GM19438 (cell line): ENCODE results near the gene SERPINE2.

ENCODE experiments used
- ATAC-seq: cut with Tn5 transposase; IDR thresholded peaks from one replicate; pipeline ENCODE4 v1.9.1; 2021; ENCODE audit warnings: low read depth; ENCODE audit not compliant: unreplicated experiment

SERPINE2 gene

GRCh38 chr2:223979730-223980396, 59.2 kb downstream of the SERPINE2 start:
- ATAC-seq, result no peak

DNA sequence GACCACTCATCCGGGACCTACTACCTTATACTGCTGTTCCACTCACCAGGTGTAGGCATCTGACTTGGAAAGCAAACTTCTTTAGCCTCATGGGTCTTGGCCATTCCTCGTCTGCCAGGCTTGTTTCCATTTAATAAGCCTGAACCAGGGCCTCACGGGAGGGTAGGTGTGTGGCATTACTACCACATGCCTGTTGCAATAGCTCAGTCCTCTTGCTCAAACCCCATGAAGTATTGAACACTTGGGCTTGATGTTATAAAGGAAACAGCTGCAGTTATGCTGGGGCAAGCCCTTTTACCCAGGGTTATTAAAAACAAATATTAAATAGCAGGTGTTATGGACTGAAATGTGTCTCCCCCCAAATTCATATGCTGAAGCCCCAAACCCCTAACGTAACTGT, 60.6 kb downstream of the SERPINE2 start:
- no peak for ATAC-seq

- no peak for ATAC-seq
These were observed 62.4 kb downstream of the SERPINE2 start for GRCh38 chr2:223976635-223977226.

DNA sequence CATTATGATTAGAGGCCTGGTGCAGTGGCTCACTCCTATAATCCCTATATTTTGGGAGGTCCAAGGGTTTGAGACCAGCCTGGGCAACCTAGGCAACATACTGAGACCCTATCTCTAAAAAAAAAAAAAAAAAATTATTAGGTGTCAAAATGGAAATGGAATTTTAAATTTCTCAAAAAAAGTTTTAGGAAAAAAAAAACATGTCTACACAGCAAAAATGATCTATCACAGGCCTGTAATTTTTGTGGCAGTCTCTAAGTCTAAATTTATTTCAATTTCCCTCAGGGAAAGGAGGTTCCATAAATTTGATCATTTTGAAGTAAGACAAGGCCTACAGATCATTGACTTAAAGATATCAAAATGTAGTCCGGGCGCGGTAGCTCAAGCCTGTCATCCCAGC, 65.5 kb downstream of the SERPINE2 start:
- ATAC-seq, result no peak

DNA sequence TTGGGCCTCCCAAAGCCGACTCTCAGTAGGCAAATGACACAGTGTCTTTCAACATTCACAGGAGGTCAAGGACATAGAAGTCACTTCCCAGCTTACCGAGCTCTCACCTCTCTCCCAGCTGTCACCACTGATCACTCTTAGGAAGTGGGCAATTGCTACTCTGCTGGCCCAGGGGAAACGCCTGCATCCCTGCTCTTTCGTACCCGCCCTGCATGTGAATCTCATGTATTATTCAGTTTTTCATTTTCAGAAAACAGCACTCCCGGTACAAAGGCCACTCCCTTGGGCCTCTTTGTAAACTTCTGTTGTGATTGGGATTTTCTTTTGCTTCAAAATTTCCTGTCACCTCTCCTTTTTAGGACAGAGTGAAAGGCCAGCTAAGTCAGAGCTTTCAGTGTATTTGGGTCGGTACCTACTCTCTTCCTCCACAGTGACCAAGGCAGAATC, 66.4 kb downstream of the SERPINE2 start:
- ATAC-seq, result no peak

DNA sequence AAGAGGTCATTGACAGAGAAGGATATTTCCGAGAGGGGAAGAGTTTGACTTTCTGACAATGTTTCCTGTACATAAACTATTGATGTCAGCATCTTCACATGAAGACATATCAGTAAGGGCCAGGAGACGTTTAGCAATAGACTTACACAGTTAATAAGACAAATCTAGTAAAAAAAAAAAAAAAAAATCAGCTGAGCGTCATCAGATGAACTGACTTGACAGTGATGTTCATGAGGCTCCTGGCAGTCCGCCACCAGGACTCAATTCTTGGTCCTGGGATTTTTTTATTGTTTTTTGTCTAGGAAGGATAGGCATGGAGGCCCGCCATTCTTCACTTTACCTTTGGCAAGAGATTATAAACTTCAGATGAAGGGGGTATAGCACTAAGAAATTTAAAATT, 67.4 kb downstream of the SERPINE2 start:
- ATAC-seq, result no peak

DNA sequence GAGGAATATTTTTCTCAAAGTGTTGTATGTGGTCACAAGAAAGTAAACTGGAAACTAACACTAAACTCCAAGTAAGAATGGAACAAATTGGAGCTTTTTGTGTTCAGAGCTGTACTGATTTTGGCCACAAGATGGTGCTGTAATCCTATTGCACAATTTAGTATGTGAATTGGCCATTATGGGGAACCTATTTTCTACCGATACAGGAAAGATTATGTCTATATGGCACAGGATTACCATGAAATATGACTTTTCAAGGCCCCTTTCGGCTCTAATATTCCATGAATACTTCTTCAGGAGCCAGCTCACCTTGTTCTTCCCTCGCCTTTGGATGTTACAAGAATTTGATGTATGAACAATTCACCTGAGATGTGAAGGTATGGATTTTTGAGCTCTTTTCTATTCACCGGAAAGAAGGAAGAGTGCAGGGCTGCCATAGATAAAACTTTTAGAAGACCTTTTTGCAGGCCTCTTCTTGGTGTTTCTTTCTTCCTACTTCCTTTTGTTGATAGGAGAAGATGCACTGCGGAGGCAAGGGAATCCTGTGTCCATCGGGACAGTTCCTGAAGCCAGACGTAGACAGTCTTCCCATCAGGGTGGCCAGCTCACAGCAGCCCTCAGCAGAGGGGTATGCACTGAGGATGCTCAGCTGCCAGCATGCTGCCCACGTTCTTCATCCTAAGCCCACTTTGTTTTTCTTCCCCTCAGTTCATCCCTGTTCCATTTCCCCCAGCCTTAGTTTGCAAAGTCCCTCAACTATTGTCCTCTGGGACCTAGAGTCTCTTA, 68.5 kb downstream of the SERPINE2 start:
- ATAC-seq, result peak; percentile 66

DNA sequence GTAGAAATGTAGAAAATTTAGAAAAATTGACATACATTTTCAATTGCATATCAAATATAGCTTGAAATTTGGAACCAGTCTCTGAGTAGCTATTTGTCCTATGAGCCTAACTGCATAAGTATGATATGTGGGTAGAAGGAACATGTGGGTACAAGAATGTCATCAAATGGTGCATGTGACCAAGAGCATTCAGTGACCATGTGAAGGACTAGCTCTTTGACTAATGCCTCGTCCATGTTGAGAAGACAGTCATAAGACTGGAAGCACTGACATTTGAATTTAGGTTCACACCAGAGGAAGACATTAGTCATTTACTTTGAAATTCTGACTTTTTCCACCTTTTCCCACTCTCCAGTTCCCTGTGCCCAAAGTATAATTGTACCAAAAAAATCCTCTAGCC, 69.2 kb downstream of the SERPINE2 start:
- ATAC-seq, result no peak

GRCh38 chr2:223969315-223969714, 69.8 kb downstream of the SERPINE2 start:
- no peak for ATAC-seq

GRCh38 chr2:223967981-223968380, 71.1 kb downstream of the SERPINE2 start:
- ATAC-seq, result no peak

GRCh38 chr2:223959688-223960087, 79.4 kb downstream of the SERPINE2 start:
- no peak for ATAC-seq

DNA sequence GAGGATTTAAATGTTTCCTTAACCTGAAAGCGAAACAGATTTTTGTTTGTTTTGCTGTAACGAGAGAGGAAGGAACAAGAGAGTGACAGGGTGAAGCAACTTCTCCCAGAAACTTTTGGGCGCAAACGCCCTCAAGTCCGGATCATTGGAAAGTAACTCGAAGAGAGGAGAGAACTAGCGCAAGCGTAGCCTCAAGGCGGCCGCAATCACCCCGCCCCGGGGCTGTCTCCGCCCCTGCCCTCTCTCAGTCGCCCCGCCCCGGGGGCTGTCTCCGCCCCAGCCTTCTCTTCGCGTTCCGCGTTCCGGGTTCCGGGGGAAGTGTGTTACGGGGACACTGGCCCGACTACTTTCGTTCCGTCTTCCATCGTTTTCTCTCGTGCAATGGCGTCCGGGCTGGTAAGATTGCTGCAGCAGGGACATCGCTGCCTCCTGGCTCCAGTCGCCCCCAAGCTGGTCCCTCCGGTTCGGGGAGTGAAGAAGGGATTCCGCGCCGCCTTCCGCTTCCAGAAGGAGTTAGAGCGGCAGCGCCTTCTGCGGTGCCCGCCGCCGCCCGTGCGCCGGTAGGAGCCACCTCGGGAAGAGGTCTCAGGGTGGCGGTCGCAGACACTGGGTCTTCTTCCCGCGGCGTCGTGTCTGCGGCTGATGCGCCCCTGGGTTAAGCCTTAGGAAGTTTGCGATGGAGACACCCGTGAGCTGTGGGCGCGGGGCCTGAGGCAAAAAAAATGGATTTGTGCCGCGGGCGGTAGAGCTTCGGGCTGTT, 81.8 kb downstream of the SERPINE2 start, which contains the start of gene MRPL44:
Gene MRPL44, plus strand, starts transcription at position 372 of the 760 bp plus-strand sequence. Its CDS starts 10 bp downstream, at position 382.
- ATAC-seq, result peak; percentile 93

DNA sequence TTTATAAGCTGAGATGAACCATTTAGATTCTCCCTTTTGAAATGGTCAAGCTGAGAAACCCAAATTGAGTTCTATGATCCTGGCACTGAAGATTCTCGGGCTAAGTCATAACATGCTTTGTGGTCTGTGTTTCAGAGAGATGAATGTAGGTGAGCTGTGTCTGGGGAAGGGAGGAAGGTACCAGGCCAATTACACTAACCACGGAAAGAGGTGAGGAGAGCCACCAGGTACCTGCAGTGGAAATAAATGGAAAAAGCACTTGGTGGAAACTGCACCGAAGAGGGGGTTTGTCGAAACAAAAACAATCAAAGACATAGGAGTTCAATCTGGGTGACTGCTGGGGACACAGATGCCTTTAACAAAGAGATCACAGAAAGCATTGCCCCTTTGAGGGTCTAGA, 82.8 kb downstream of the SERPINE2 start:
- no peak for ATAC-seq

DNA sequence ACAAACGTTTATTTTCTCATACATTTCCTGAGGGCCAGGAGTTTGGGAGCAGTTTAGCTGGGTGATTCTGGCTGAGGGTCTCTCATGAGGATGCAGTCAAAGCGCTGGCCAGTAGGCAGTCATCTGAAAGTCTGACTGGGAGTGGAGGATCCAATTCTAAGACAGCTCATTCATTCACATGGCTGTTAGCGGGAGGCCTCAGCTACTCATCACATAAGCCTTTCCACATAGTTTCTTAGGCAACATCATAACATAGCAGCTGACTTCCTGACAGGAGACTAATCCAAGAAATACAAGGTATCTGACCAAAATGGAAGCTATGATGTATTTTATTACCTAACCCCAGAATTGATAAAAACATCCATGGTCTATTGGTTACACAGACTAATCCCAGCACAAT, 84.7 kb downstream of the SERPINE2 start:
- no peak for ATAC-seq

- peak; percentile 50 for ATAC-seq
These were observed 86.7 kb downstream of the SERPINE2 start for GRCh38 chr2:223952280-223952968.

GRCh38 chr2:223950448-223951347, 88.4 kb downstream of the SERPINE2 start:
- ATAC-seq, result no peak

GRCh38 chr2:223949241-223949840, 89.7 kb downstream of the SERPINE2 start:
- ATAC-seq, result no peak

DNA sequence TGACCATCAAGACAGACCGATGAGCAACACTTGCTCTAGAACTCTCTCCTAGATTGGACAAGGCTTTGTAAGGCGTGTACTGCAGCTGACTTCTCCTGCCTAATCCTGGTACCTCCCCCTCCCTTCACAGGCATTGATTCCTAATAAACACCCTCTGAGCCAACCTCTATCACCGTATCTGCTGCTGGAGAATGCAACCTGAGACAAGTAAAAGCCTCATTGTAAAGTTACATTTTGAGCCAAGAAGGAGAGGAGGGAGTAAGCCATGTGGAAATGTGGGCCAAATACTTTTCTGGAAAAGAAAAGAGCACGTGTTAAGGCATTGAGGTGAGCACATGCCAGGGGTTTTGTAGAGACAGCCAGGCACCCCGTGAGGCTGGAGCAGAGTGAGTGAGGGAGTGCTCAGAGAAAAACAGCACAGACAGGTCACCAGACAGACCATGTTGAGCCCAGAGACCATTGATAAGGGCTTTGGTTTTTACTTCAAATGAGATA, 91.3 kb downstream of the SERPINE2 start:
- ATAC-seq, result no peak

DNA sequence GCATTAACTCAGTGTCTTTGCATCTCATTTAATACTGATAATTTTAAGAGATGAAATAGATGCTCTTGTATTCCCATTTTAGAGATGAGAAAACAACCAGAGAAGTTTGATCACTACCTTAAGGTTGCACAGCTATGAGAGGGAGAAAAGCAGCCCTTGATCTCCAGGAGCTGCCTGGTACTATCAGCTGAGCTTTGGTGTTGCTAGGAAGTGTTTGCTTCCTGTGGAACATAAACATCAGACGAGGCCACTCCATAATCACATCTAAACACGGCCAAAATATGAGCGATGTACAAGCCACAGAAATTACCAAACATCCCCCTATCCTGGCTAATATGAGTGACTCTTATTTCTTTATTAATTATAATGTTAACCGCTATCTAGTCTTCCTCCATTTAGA, 93.3 kb downstream of the SERPINE2 start:
- no peak for ATAC-seq
